ENCODE measurements around the gene OGFOD3.

Gene OGFOD3

GRCh38 chr17:82440991-82441627 lies 22.7 kb upstream of the OGFOD3 start:
- TF ChIP-seq CTCF (conservative IDR thresholded peaks at IDR 0.05; ENCODE audit: low read depth, low read length): no peak
- DNase-seq (ENCODE audit: low read depth): no peak
- no peak overlapping the region for H3K4me3 ChIP-seq (ENCODE audit: low read length)

GRCh38 chr17:82440469-82440981 lies 22.1 kb upstream of the OGFOD3 start:
- no peak for TF ChIP-seq CTCF (conservative IDR thresholded peaks at IDR 0.05; ENCODE audit: low read depth, low read length)
- no peak overlapping the region for H3K4me3 ChIP-seq (ENCODE audit: low read length)
- no peak for DNase-seq (ENCODE audit: low read depth)

- TF ChIP-seq CTCF (conservative IDR thresholded peaks at IDR 0.05; ENCODE audit: low read depth, low read length): no peak
- H3K4me3 ChIP-seq (ENCODE audit: low read length): no peak overlapping the region
- DNase-seq (ENCODE audit: low read depth): no peak
These were observed 21.5 kb upstream of the OGFOD3 start for GRCh38 chr17:82439829-82440365.

- DNase-seq (ENCODE audit: low read depth): no peak
- no peak overlapping the region for H3K4me3 ChIP-seq (ENCODE audit: low read length)
- TF ChIP-seq CTCF (conservative IDR thresholded peaks at IDR 0.05; ENCODE audit: low read depth, low read length): no peak
These were observed 20.9 kb upstream of the OGFOD3 start for GRCh38 chr17:82439194-82439828.

- no peak for DNase-seq (ENCODE audit: low read depth)
- no peak overlapping the region for H3K4me3 ChIP-seq (ENCODE audit: low read length)
- TF ChIP-seq CTCF (conservative IDR thresholded peaks at IDR 0.05; ENCODE audit: low read depth, low read length): no peak
These were observed 20.2 kb upstream of the OGFOD3 start for GRCh38 chr17:82438401-82439193.

GRCh38 chr17:82437325-82437668 lies 18.9 kb upstream of the OGFOD3 start:
- no peak for DNase-seq (ENCODE audit: low read depth)
- no peak for TF ChIP-seq CTCF (conservative IDR thresholded peaks at IDR 0.05; ENCODE audit: low read depth, low read length)
- H3K4me3 ChIP-seq (ENCODE audit: low read length): no peak overlapping the region

All from retinal pigment epithelial cell (primary cell).